OCI-LY7 (cell line): ENCODE data around the gene ARF5. TPM values are rescaled to one million over a fixed set of nuclear protein-coding genes. Genes with fewer than 3 reads are reported as not detected.

Experiments used
- BruUV-seq: library from RNA; stranded (reverse); fragments of 400-500 nt; replicated peaks from 2 replicates; lab custom pipeline; 2021; lab: Mats Ljungman, UMichigan
- CTCF ChIA-PET: fragments of 300-600 bp; sonication (Branson Sonifier 250); formaldehyde crosslinking; loops from one replicate; lab custom pipeline; 2022; ENCODE audit warnings: antibody characterized with exemption; ENCODE audit not compliant: unreplicated experiment; lab: Charles Lee
- POLR2A ChIA-PET: fragments of 300-600 bp; sonication (Branson Sonifier 250); formaldehyde crosslinking; loops from one replicate; lab custom pipeline; 2022; ENCODE audit warnings: antibody characterized with exemption; lab: Charles Lee
- DNase-seq: peaks from one replicate; pipeline ENCODE4 v3.0.0-alpha.2; 2015; ENCODE audit warnings: low spot score
- H2AFZ ChIP-seq: fragments of 200-600 bp; sonication (generic), shearing (Covaris generic); 2 replicates; pipeline ENCODE4 v1.6.1; 2014; ENCODE audit warnings: mild to moderate bottlenecking, antibody characterized with exemption, low read length, moderate library complexity
- H3K27ac ChIP-seq: fragments of 200-600 bp; sonication (generic); 2 replicates; pipeline ENCODE4 v1.5.1; 2014; ENCODE audit warnings: mixed run types, low read depth, mild to moderate bottlenecking, moderate library complexity, low read length, inconsistent platforms; ENCODE audit not compliant: poor library complexity, severe bottlenecking
- H3K36me3 ChIP-seq: fragments of 200-600 bp; sonication (generic); 2 replicates; pipeline ENCODE4 v1.6.1; 2014; ENCODE audit warnings: mild to moderate bottlenecking, antibody characterized with exemption, low read length, moderate library complexity, mixed read lengths; ENCODE audit not compliant: insufficient read depth
- H3K4me1 ChIP-seq: fragments of 200-600 bp; sonication (generic); 2 replicates; pipeline ENCODE4 v1.5.1; 2014; ENCODE audit warnings: mild to moderate bottlenecking, low read length; ENCODE audit not compliant: insufficient read depth, poor library complexity, severe bottlenecking
- H3K4me2 ChIP-seq: fragments of 200-600 bp; sonication (generic); 2 replicates; pipeline ENCODE4 v1.6.1; 2014; ENCODE audit warnings: mild to moderate bottlenecking, low read length
- H3K4me3 ChIP-seq: fragments of 200-600 bp; sonication (generic); 2 replicates; pipeline ENCODE4 v1.5.1; 2014; ENCODE audit warnings: mild to moderate bottlenecking, low read depth, low read length; ENCODE audit not compliant: poor library complexity, severe bottlenecking
- H3K79me2 ChIP-seq: fragments of 200-600 bp; sonication (generic); 2 replicates; pipeline ENCODE4 v1.6.1; 2016; ENCODE audit warnings: low read depth, mild to moderate bottlenecking, low read length, moderate library complexity, mixed read lengths; ENCODE audit not compliant: insufficient read depth
- H3K9me2 ChIP-seq: fragments of 200-600 bp; sonication (generic); 2 replicates; pipeline ENCODE4 v1.6.1; 2016; ENCODE audit warnings: mild to moderate bottlenecking, low read length, mixed read lengths; ENCODE audit not compliant: insufficient read depth
- H3K9me3 ChIP-seq: fragments of 200-600 bp; sonication (generic); 2 replicates; pipeline ENCODE4 v1.6.1; 2014; ENCODE audit warnings: mild to moderate bottlenecking, mixed run types, low read length, mixed read lengths
- H4K20me1 ChIP-seq: fragments of 200-600 bp; sonication (generic); 2 replicates; pipeline ENCODE4 v1.6.1; 2014; ENCODE audit warnings: mild to moderate bottlenecking, antibody characterized with exemption, low read length, moderate library complexity, mixed read lengths; ENCODE audit not compliant: insufficient read depth
- EZH2phosphoT487 ChIP-seq: fragments of 200-600 bp; sonication (generic); IDR thresholded peaks from 2 replicates; pipeline ENCODE4 v1.6.1; 2018; ENCODE audit warnings: low read depth, borderline replicate concordance, mild to moderate bottlenecking, mixed run types, antibody characterized with exemption, low read length, moderate library complexity, mixed read lengths
- intact Hi-C: fragments of 100-400 bp; cut with micrococcal nuclease; formaldehyde crosslinking; loops from one replicate; pipeline ENCODE4 v1.10.0; 2022; ENCODE audit not compliant: unreplicated experiment
- total RNA-seq, 2 experiments: library from RNA; depleted of rRNA in 1 of 2; stranded (reverse); fragments of >200 nt in 1 of 2; shearing (Covaris generic) in 1 of 2; gene quantifications; 2 replicates each; pipeline ENCODE4 v1.2.3, GENCODE V29; 2014 to 2022
- TF ChIP-seq, protein P1 (sequence below): fragments of 200-600 bp; sonication (generic); conservative IDR thresholded peaks from 2 replicates; pipeline ENCODE4 v1.5.1; 2014; ENCODE audit warnings: mild to moderate bottlenecking, antibody characterized with exemption, low read length, moderate library complexity, mixed read lengths

Gene ARF5
- total RNA-seq, 2 experiments from 2014 or later, result 151 to 162 TPM

DNA sequence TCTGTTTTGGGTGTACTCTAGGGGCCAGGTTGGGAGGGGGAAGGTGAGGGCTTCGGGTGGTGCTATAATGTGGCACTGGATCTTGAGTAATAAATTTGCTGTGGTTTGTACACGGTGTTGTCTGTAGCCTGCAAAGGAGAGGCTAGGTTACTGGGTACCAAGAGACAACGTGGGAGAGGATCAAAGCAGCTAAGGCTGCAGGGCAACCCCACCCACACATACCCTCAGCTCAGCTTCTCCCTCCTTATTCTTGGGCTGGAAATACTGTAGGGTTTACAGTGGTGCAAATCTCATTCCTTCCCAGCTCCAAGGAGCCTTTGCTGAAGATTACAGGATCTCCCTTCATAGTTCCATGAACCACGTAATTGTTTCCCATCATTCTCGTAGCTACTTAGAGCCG is 3.4 kb downstream of the ARF5 start:
- CTCF ChIA-PET, result no interaction called here
- Histone ChIP-seq H3K9me3 (no peaks in the 10 kb centered on the region), H4K20me1 (peaks cover 7% of the 10 kb centered on the region; the same call in 1 of the 2 replicates), H3K4me2 (no peak overlapping the region), H3K4me3 (no peak overlapping the region), H3K9me2 (no peaks in the 10 kb centered on the region), H3K36me3 (peaks cover 26% of the 10 kb centered on the region), H3K4me1 (peaks cover 14% of the 10 kb centered on the region), H3K27ac (no peak overlapping the region), H2AFZ (no peak overlapping the region), H3K79me2 (peaks cover 15% of the 10 kb centered on the region; the same call in 1 of the 2 replicates)
- POLR2A ChIA-PET, result interaction anchor here (0.7 to 1.5 kb wide), 3 partner anchors 9 to 450 kb away, joined by 3 read pairs; no protein-coding TSS in a partner anchor
- intact Hi-C loops, result no loop called here
- TF ChIP-seq, protein P1, sequence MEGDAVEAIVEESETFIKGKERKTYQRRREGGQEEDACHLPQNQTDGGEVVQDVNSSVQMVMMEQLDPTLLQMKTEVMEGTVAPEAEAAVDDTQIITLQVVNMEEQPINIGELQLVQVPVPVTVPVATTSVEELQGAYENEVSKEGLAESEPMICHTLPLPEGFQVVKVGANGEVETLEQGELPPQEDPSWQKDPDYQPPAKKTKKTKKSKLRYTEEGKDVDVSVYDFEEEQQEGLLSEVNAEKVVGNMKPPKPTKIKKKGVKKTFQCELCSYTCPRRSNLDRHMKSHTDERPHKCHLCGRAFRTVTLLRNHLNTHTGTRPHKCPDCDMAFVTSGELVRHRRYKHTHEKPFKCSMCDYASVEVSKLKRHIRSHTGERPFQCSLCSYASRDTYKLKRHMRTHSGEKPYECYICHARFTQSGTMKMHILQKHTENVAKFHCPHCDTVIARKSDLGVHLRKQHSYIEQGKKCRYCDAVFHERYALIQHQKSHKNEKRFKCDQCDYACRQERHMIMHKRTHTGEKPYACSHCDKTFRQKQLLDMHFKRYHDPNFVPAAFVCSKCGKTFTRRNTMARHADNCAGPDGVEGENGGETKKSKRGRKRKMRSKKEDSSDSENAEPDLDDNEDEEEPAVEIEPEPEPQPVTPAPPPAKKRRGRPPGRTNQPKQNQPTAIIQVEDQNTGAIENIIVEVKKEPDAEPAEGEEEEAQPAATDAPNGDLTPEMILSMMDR, result no peak
- TF ChIP-seq EZH2phosphoT487, result no peak
- no TSS peak for BruUV-seq
- no peak for DNase-seq

DNA sequence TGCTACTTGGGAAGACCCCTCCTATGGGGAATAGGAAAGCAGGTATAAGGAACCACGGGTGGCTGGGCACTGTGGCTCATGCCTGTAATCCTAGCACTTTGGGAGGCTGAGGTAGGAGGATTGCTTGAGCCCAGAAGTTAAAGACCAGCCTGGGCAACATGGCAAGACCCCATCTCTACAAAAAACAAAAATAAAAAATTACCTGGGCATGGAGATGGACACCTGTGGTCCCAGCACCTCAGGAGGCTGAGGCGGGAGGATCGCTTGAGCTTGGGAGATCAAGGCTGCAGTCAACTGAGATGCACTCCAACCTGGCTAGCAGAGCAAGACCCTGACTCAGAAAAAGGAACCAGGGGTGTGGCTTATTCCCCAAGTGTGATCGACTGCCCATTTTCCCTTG is 4.3 kb downstream of the ARF5 start:
- BruUV-seq, result no TSS peak
- CTCF ChIA-PET, result no interaction called here
- Histone ChIP-seq H3K9me3 (no peaks in the 10 kb centered on the region), H3K4me3 (no peak overlapping the region), H4K20me1 (peaks cover 7% of the 10 kb centered on the region; the same call in 1 of the 2 replicates), H3K9me2 (no peaks in the 10 kb centered on the region), H2AFZ (no peak overlapping the region), H3K4me2 (no peak overlapping the region), H3K36me3 (peaks cover 26% of the 10 kb centered on the region), H3K79me2 (peaks cover 15% of the 10 kb centered on the region; the same call in 1 of the 2 replicates), H3K27ac (no peak overlapping the region), H3K4me1 (peaks cover 14% of the 10 kb centered on the region)
- intact Hi-C loops, result no loop called here
- POLR2A ChIA-PET, result interaction anchor here (0.7 to 0.8 kb wide), 2 partner anchors 100 to 631 kb away, joined by 3 to 4 read pairs; no protein-coding TSS in a partner anchor
- no peak for DNase-seq
- TF ChIP-seq, protein P1, result no peak
- TF ChIP-seq EZH2phosphoT487, result no peak

DNA sequence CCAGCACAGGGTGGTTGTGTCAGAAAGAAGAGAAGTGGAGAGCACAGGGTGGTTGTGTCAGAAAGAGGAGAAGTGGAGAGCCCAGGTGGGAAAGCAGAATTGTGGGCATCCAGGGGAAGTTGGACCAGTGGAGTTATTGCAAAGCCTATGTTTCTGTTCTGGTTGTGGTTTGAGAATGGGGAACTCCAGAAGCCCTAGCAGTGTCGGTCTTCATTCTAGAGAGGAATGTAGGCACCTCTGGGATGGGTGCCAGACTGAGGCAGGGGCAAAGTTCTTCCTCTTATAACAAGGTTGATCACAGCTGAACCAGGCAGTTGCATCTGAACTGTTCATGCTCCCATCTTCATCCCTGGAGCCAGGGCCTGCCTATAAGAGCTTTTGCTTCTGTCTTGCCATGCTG is 6.3 kb downstream of the ARF5 start:
- no peaks in the 10 kb centered on the region for H3K9me2 ChIP-seq
- no peak for TF ChIP-seq EZH2phosphoT487
- TF ChIP-seq, protein P1, result no peak
- H3K27ac ChIP-seq, result no peak overlapping the region
- no TSS peak for BruUV-seq
- intact Hi-C loops, result no loop called here
- peaks cover 5% of the 10 kb centered on the region for H3K4me1 ChIP-seq
- ChIA-PET POLR2A (interaction anchor here (0.6 kb wide), 2 partner anchors 77 to 841 kb away, joined by 3 read pairs; no protein-coding TSS in a partner anchor), CTCF (no interaction called here)
- DNase-seq, result no peak
- H4K20me1 ChIP-seq, result peaks cover 4% of the 10 kb centered on the region; the same call in 1 of the 2 replicates
- no peak overlapping the region for H3K4me2 ChIP-seq
- H3K4me3 ChIP-seq, result no peak overlapping the region
- H3K9me3 ChIP-seq, result no peaks in the 10 kb centered on the region
- H3K79me2 ChIP-seq, result peaks cover 4% of the 10 kb centered on the region; the same call in 1 of the 2 replicates
- no peak overlapping the region for H2AFZ ChIP-seq
- H3K36me3 ChIP-seq, result peaks cover 24% of the 10 kb centered on the region
